GM12878 (cell line): ENCODE results near the gene SSTR1. TPM values are rescaled to one million over a fixed set of nuclear protein-coding genes. Genes with fewer than 3 reads are reported as not detected.

ENCODE experiments used
- ATAC-seq: fragments of 200-7000 bp; cut with Tn5 transposase; 3 replicates; pipeline ENCODE4 v1.9.1; 2020; ENCODE audit warnings: mild to moderate bottlenecking, moderate library complexity
- BruUV-seq: library from RNA; stranded (reverse); fragments of 400-500 nt; replicated peaks from 2 replicates; lab custom pipeline; 2021; lab: Mats Ljungman, UMichigan
- CTCF ChIA-PET: fragments of 300-600 bp; sonication (Branson Sonifier 250); formaldehyde crosslinking; extraction: SDS; loops from one replicate; lab custom pipeline; 2021; ENCODE audit warnings: inconsistent platforms; lab: Yijun Ruan, JAX
- POLR2A ChIA-PET: fragments of 350-600 bp; formaldehyde crosslinking; extraction: SDS; loops from one replicate; lab custom pipeline; 2021; ENCODE audit warnings: inconsistent platforms; lab: Charles Lee
- RAD21 ChIA-PET: fragments of 300-600 bp; sonication (Branson Sonifier 250); formaldehyde crosslinking; loops from one replicate; lab custom pipeline; 2023; ENCODE audit warnings: antibody characterized with exemption; ENCODE audit not compliant: unreplicated experiment; lab: Charles Lee
- SMC1A ChIA-PET: fragments of 300-600 bp; sonication (Branson Sonifier 250); formaldehyde crosslinking; loops from one replicate; lab custom pipeline; 2023; ENCODE audit not compliant: unreplicated experiment, uncharacterized antibody; lab: Charles Lee
- DNase-seq: peaks from one replicate; pipeline ENCODE4 v3.0.0-alpha.2; 2011; ENCODE audit warnings: low read depth, low spot score
- FAIRE-seq: peaks from 3 replicates; lab custom pipeline; 2011; peaks lifted over from hg19 to GRCh38; lab: Jason Lieb, UNC
- H2AFZ ChIP-seq: 2 replicates; pipeline ENCODE4 v1.6.0; 2011; ENCODE audit warnings: low read depth, low read length, control low read depth; ENCODE audit not compliant: control insufficient read depth
- H3K27ac ChIP-seq: 2 replicates; pipeline ENCODE4 v1.5.1; 2011; ENCODE audit warnings: control low read depth; ENCODE audit not compliant: control insufficient read depth, insufficient read depth
- H3K27me3 ChIP-seq, 2 experiments: replicated peaks in 1 of 2; 2 replicates each; pipeline versions ENCODE4 v1.6.0 to v1.6.1; 2011; ENCODE audit warnings: low read length in 1 of 2; ENCODE audit not compliant: control insufficient read depth in 2 of 2, insufficient read depth in 2 of 2
- H3K36me3 ChIP-seq, 2 experiments: 2 replicates each; pipeline ENCODE4 v1.5.1; 2011; ENCODE audit warnings: low read length in 1 of 2; ENCODE audit not compliant: control insufficient read depth in 2 of 2, insufficient read depth in 2 of 2
- H3K4me1 ChIP-seq: 2 replicates; pipeline ENCODE4 v1.6.1; 2011; ENCODE audit warnings: mild to moderate bottlenecking, low read length, moderate library complexity, mixed read lengths; ENCODE audit not compliant: control insufficient read depth, insufficient read depth
- H3K4me2 ChIP-seq: 2 replicates; pipeline ENCODE4 v1.6.0; 2011; ENCODE audit warnings: control low read depth; ENCODE audit not compliant: control insufficient read depth, insufficient read depth
- H3K4me3 ChIP-seq: fragments of 200-600 bp; sonication (generic); 2 replicates; pipeline ENCODE4 v1.5.1; 2016
- H3K79me2 ChIP-seq: 2 replicates; pipeline ENCODE4 v1.6.0; 2011; ENCODE audit warnings: low read length; ENCODE audit not compliant: control insufficient read depth, insufficient read depth
- H3K9ac ChIP-seq: 2 replicates; pipeline ENCODE4 v1.8.0; 2011; ENCODE audit warnings: low read length, control low read depth, mixed read lengths; ENCODE audit not compliant: control insufficient read depth, insufficient read depth
- H3K9me3 ChIP-seq: replicated peaks from 3 replicates; pipeline ENCODE4 v1.5.1; 2011; ENCODE audit warnings: mild to moderate bottlenecking, low read length; ENCODE audit not compliant: control insufficient read depth, insufficient read depth
- H4K20me1 ChIP-seq: 2 replicates; pipeline ENCODE4 v1.6.0; 2011; ENCODE audit not compliant: control insufficient read depth, insufficient read depth
- ATF3 ChIP-seq: IDR thresholded peaks from 2 replicates; pipeline ENCODE4 v1.6.1; 2011; ENCODE audit warnings: low read depth, mild to moderate bottlenecking, low read length, moderate library complexity, borderline replicate concordance; ENCODE audit errors: extremely low read depth
- CHD4 ChIP-seq: fragments of 200-600 bp; sonication (generic); IDR thresholded peaks from 2 replicates; pipeline ENCODE4 v1.6.1; 2016; ENCODE audit warnings: mild to moderate bottlenecking
- CTCF ChIP-seq, 3 experiments: IDR thresholded peaks in 2 of 3; conservative IDR thresholded peaks in 1 of 3; 2 replicates each; pipeline ENCODE4 v1.5.1; 2011; ENCODE audit warnings: low read depth in 3 of 3, low read length in 3 of 3, mild to moderate bottlenecking in 3 of 3, control low read depth in 2 of 3, moderate library complexity in 2 of 3, inconsistent platforms in 1 of 3, mixed read lengths in 1 of 3; ENCODE audit not compliant: control insufficient read depth in 2 of 3, insufficient read depth in 1 of 3; ENCODE audit errors: extremely low read depth in 1 of 3
- EP300 ChIP-seq, 2 experiments: fragments of 150-350 bp in 1 of 2; IDR thresholded peaks; 2 replicates each; pipeline ENCODE4 v1.6.1; 2011 to 2012; ENCODE audit warnings: low read depth in 2 of 2, low read length in 2 of 2, borderline replicate concordance in 1 of 2, improper control_type of control experiment in 1 of 2, inconsistent platforms in 1 of 2; ENCODE audit not compliant: control insufficient read depth in 1 of 2
- GATAD2B ChIP-seq: fragments of 450-650 bp; conservative IDR thresholded peaks from 2 replicates; pipeline ENCODE4 v1.6.1; 2017; ENCODE audit warnings: low read depth, mild to moderate bottlenecking, moderate library complexity
- JUNB ChIP-seq: IDR thresholded peaks from 2 replicates; pipeline ENCODE4 v1.6.1; 2016; ENCODE audit warnings: antibody characterized with exemption, mild to moderate bottlenecking
- NFYA ChIP-seq: IDR thresholded peaks from 2 replicates; pipeline ENCODE4 v1.6.1; 2011; ENCODE audit warnings: low read depth, mild to moderate bottlenecking, low read length, improper control_type of control experiment, borderline replicate concordance
- NR2C1 ChIP-seq: fragments of 450-650 bp; IDR thresholded peaks from 2 replicates; pipeline ENCODE4 v1.6.1; 2017; ENCODE audit warnings: antibody characterized with exemption, mild to moderate bottlenecking, moderate library complexity
- PAX5 ChIP-seq: IDR thresholded peaks from 2 replicates; pipeline ENCODE4 v1.6.1; 2011; ENCODE audit warnings: low read depth, low read length, borderline replicate concordance
- POLR2AphosphoS2 ChIP-seq: IDR thresholded peaks from 2 replicates; pipeline ENCODE4 v1.6.1; 2011; ENCODE audit warnings: low read depth, mild to moderate bottlenecking, low read length, improper control_type of control experiment, moderate library complexity
- RELB ChIP-seq: fragments of 450-650 bp; IDR thresholded peaks from 2 replicates; pipeline ENCODE4 v1.6.1; 2017; ENCODE audit warnings: low read depth, mild to moderate bottlenecking, moderate library complexity
- SIN3A ChIP-seq: IDR thresholded peaks from 2 replicates; pipeline ENCODE4 v1.6.1; 2012; ENCODE audit warnings: low read depth, low read length, improper control_type of control experiment
- SMARCA5 ChIP-seq: fragments of 450-650 bp; IDR thresholded peaks from 2 replicates; pipeline ENCODE4 v1.6.1; 2017; ENCODE audit warnings: mild to moderate bottlenecking
- TCF3 ChIP-seq: IDR thresholded peaks from 2 replicates; pipeline ENCODE4 v1.6.1; 2012; ENCODE audit warnings: low read depth, mild to moderate bottlenecking, low read length, borderline replicate concordance; ENCODE audit not compliant: insufficient read depth
- YY1 ChIP-seq: IDR thresholded peaks from 2 replicates; pipeline ENCODE4 v1.6.1; 2011; ENCODE audit warnings: low read depth, mild to moderate bottlenecking, low read length
- ZZZ3 ChIP-seq: IDR thresholded peaks from 2 replicates; pipeline ENCODE4 v1.6.1; 2011; ENCODE audit warnings: low read depth; ENCODE audit not compliant: control insufficient read depth, insufficient read length
- WGBS: methylation state at CpG from one replicate; pipeline ENCODE4 v1.1.6; 2016; ENCODE audit warnings: low lambda C conversion rate; ENCODE audit not compliant: insufficient replicate concordance, insufficient coverage; ENCODE audit errors: missing lambda C conversion rate; 5-methylcytosine and 5-hydroxymethylcytosine counted together
- in situ Hi-C: fragments of 300-500 bp; cut with MboI; formaldehyde crosslinking; loops from 9 replicates; pipeline ENCODE4 v1.14.3; 2018; ENCODE audit warnings: mixed read lengths
- intact Hi-C: fragments of 100-400 bp; cut with micrococcal nuclease; formaldehyde crosslinking; loops from one replicate; pipeline ENCODE4 v1.14.2; 2022; ENCODE audit not compliant: unreplicated experiment
- polyA plus RNA-seq, 11 experiments: library from polyadenylated mRNA; depleted of rRNA in 4 of 11; unstranded in 6 of 11; stranded (reverse) in 5 of 11; fragments of >200 nt; fragmentation: Nextera tagmentation in 4 of 11; fragmentation: Illumina TruSeq in 1 of 11; extraction: Ambion mirVana in 4 of 11; extraction: Trizol in 1 of 11; gene quantifications; 1 replicate in 1 of 11; 2 replicates in 10 of 11; pipeline versions ENCODE4 v1.2.1 to v1.2.3, GENCODE V29; 2011 to 2016; ENCODE audit warnings: inconsistent platforms in 2 of 11, missing spikeins in 2 of 11, low read depth in 1 of 11
- total RNA-seq, 4 experiments: library from RNA; depleted of rRNA in 3 of 4; stranded (reverse); fragments of >200 nt in 3 of 4; fragmentation: Illumina TruSeq in 1 of 4; extraction: Trizol in 1 of 4; gene quantifications; 2 replicates each; pipeline versions ENCODE4 v1.2.1 to v1.2.3, GENCODE V29; 2013 to 2021
- TF ChIP-seq, protein P1 (sequence below): fragments of 450-650 bp; formaldehyde crosslinking; IDR thresholded peaks from 2 replicates; pipeline ENCODE4 v1.5.0; 2022; ENCODE audit warnings: mild to moderate bottlenecking, missing genetic modification characterization

The SSTR1 gene
- total and polyA plus RNA-seq, 10 of the 15 experiments (the other 5 are each of a cell fraction or from before 2014, with no cell fraction given) = 0.01 to 0.05 TPM; not detected in 8

GRCh38 chr14:38257507-38257906, 49.8 kb downstream of the SSTR1 start (continued):
- TF ChIP-seq CTCF (IDR thresholded peaks at IDR 0.05 in 2 of 3, conservative IDR thresholded peaks at IDR 0.05 in 1 of 3; ENCODE audit: control insufficient read depth in 2 of 3, extremely low read depth in 1 of 3, insufficient read depth in 1 of 3, low read depth in 3 of 3, low read length in 3 of 3) (no peak), ATF3 (no peak), CHD4 (no peak), POLR2AphosphoS2 (no peak), TCF3 (no peak), ZZZ3 (no peak)

DNA sequence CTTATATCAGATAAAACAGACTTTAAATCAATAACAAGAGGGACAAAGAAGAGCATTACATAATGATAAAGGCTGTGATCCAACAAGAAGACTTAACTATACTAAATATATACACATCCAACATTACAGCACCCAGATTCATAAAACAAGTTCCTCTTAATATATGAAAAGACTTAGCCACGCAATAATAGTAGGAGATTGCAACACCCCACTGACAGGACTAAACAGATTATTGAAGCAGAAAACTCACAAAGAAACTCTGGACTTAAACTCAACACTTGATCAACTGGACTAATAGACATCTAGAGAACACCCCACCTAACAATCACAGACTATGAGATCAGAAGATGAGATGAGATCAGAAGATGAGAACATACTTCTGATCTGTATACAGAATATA, 53.9 kb downstream of the SSTR1 start:
- ATAC-seq (no peak), DNase-seq (no peak), FAIRE-seq (no peak)
- in situ Hi-C loops (no loop called here), intact Hi-C loops (no loop called here)
- ChIA-PET CTCF (no interaction called here), POLR2A (no interaction called here), SMC1A (interaction anchor here (0.6 kb wide), 1 partner anchor 126 kb away, joined by 3 read pairs; no protein-coding TSS in a partner anchor), RAD21 (no interaction called here)
- Histone ChIP-seq H3K79me2 (no peaks in the 10 kb centered on the region), H3K9ac (no peak overlapping the region), H3K9me3 (no peaks in the 10 kb centered on the region), H3K4me3 (no peak overlapping the region), H3K4me1 (no peaks in the 10 kb centered on the region), H3K27me3 (no peaks in the 10 kb centered on the region), H3K4me2 (no peak overlapping the region), H4K20me1 (no peaks in the 10 kb centered on the region), H2AFZ (no peak overlapping the region), H3K36me3 (no peaks in the 10 kb centered on the region), H3K27ac (no peak overlapping the region)
- WGBS = 6% methylated on average over 1 of the region's 1 CpG
- no TSS peak for BruUV-seq
- no peak for TF ChIP-seq NFYA
- no peak for TF ChIP-seq YY1
- TF ChIP-seq SIN3A = no peak
- TF ChIP-seq GATAD2B = no peak
- TF ChIP-seq RELB = no peak
- no peak for TF ChIP-seq JUNB
- TF ChIP-seq SMARCA5 = no peak
- TF ChIP-seq NR2C1 = no peak
- no peak for TF ChIP-seq PAX5
- TF ChIP-seq EP300 (IDR thresholded peaks at IDR 0.05; ENCODE audit: borderline replicate concordance in 1 of 2, control insufficient read depth in 1 of 2, low read depth in 2 of 2, low read length in 2 of 2) = no peak
- TF ChIP-seq, protein P1, sequence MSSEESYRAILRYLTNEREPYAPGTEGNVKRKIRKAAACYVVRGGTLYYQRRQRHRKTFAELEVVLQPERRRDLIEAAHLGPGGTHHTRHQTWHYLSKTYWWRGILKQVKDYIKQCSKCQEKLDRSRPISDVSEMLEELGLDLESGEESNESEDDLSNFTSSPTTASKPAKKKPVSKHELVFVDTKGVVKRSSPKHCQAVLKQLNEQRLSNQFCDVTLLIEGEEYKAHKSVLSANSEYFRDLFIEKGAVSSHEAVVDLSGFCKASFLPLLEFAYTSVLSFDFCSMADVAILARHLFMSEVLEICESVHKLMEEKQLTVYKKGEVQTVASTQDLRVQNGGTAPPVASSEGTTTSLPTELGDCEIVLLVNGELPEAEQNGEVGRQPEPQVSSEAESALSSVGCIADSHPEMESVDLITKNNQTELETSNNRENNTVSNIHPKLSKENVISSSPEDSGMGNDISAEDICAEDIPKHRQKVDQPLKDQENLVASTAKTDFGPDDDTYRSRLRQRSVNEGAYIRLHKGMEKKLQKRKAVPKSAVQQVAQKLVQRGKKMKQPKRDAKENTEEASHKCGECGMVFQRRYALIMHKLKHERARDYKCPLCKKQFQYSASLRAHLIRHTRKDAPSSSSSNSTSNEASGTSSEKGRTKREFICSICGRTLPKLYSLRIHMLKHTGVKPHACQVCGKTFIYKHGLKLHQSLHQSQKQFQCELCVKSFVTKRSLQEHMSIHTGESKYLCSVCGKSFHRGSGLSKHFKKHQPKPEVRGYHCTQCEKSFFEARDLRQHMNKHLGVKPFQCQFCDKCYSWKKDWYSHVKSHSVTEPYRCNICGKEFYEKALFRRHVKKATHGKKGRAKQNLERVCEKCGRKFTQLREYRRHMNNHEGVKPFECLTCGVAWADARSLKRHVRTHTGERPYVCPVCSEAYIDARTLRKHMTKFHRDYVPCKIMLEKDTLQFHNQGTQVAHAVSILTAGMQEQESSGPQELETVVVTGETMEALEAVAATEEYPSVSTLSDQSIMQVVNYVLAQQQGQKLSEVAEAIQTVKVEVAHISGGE (CRISPR knock-in tag) = no peak
